ENCODE results near the gene DLAT.
"Not testable (repeated sequence)": the region's sequence is repeated elsewhere in the genome, so short reads cannot be mapped to it uniquely, and the experiment has no call there.

The DLAT gene

DNA sequence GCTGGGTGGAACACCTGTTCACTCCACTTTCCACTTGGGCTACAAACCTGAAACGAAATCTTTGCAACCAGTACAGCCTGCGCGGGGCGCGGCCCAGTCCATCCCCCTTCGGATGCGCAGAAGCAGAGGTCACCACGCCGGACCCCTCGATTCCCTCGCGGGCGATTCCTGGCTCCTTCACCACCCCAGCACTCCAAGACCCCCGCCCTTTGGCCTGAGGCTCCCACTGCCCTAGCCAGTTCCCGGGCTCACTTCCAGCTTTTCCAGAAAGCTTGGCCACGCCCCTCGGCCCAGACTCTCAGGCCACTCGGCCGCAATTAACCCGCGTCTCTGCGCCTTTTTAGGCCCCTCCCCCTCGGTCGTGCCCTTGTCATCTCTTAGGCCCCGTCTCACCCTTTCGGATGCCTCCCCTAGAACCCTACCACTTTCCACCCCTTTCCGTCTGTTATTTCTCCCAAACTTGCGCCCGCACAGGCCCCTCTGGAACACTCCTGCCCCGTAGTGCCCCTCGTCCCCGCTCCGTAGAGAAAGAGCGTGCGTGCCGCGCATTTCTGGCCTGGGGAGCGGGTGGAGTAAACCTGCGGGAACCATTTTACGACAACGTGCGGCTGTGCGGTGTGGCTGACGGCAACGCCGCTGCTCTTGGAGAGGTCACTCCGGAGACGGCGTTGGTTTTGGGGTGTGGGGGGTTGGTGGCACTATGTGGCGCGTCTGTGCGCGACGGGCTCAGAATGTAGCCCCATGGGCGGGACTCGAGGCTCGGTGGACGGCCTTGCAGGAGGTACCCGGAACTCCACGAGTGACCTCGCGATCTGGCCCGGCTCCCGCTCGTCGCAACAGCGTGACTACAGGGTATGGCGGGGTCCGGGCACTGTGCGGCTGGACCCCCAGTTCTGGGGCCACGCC lies at the start of gene DLAT:
TSS of gene DLAT (plus strand) at position 636 of the 906 bp plus-strand sequence. CDS start at position 701, 65 bp downstream.
- DNase-seq = peak; percentile 92

DNA sequence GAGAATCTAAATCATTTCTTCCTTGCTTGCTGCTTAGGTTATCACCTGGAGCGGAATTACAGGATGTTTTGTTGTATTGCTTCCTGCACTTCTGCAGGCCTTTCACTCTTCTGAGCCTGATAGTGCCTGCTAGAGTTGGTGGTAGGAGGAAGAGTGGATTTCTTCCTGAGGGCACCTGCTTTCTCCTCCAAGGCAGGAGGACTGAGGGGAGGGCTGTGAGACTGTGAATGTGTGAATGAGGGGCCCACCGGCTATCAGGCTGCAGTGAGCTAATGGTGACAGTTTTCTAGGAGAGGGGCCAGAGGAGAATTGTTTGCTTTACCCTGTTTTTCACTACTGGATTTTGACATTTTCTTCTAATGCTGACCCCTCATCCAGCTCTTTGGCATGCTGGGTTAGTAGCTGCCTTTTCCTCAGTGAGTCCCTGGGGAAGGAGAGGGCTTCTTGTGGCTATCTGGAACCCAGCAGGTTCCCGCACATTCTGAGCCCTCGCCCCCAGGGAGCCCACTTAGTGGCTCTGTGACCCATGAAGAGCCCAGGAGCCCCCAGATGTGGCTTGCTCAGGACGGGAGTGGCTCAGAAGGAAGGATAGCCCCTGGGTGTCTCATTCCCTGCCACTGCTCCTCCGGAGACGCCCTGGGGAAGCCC lies 49.0 kb upstream of the DLAT start:
- no peak for DNase-seq

DNA sequence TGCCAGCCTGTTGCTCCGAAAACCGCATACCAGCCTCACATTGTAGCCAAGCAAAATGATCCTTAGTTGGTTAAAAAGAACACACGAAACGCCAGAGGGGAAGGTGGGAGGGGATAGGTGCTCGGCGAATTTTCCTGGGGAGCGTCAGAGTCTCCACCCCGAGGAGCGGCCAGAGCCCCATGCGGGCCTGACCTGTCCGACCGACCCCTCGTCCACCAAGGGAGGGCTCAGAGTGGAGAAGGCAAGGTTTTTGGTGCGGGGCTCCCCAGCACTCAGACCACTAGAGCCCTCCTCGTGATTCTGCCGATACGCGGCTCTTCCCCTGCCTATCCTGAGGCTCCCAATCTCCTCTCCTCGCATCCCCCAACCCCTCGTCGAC lies 48.5 kb upstream of the DLAT start:
- no peak for DNase-seq

DNA sequence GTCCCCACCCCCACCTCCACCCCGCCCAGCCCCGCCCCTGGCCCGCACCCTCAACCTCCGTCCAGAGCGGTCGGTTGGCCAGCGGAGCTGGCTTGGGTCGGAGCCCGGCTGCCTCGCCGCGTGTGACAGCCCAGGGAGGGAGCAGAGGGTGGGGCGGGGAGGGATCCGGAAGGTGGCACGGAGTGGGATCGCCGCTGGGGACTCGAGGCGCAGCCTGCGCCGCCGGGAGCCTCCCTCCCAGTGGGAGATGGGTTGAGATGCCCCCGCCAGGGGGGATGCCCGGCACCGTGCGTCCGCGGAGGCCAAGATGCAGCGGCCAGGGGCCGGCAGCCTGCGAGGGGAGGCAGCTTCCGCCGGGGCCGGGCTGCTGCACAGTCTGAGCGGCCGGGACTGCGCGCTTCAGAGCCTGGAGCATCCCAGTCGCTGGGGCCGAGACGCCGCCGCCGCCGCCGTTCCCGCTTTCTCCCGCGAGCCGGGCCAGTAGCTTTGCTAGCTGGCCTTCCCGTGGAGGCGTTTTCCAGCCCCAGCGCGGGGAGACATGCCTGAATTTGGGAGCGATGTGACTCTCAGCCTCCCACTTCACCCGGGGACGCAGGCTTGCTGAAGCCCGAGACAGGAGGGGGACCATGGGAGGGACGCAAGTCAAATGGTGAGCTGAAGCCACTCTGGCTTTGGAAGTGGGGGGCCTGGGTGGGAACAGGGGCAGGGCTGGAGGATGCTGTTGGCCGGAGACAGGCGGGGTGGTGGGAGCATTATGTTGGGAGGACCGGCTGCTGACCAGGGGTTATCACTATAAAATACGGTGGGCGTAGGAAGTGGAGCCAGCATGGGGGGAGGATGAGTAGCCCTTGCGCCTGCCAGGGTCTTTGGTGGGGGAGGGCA lies 47.8 kb upstream of the DLAT start:
- DNase-seq = no peak

DNA sequence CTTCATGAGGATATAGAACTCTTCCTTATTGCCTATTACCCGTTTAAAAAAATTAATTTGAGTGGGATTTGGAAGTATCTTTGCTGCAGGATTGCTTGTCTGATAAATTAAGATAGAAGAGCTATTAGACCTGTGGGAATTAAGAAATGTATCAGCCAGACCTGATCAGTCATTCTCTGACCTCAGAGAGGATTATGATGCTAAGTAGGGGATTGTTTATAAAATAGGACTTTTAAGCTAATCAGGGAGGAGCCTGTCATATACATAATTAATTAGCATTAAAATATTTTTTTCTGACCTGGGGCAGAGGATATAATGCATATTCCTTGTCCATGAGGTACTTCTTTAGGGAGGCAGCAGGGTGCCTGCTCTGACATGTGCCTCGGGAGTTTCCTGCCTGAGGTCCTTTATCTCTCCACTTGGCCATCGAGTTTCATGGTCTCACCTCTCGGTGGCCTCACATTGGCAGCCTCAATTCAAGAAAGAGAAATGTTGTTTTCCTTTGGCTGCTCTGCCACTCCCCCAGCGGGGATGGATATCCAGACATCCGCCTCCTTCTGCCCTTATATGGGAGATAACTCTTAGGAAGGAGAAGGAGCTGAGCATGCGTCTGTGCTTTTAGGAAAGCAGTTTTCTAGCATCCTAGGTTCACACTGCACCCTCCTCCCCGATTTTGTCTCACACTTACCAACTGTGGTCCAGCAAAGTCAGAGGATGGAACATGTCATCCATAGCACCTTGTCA lies 47.0 kb upstream of the DLAT start:
- no peak for DNase-seq

DNA sequence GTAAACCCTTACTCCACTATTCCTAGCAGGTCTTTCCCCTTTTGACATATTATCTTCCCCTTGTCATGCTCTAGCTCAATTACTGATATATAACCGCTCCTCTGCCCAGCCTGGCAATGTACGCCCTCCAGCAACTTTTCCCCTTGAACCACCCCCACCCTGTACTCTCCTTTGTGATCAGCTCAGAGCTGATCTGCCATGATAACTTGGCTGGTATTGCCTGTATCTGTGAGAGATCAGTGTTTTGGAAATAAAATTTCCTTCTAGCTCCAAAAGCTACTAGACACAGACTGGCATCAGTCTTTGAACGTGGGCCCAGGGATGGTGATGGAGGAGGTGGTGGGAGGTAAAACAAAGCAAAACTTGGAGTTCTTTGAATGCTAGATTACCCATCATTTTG lies 45.1 kb upstream of the DLAT start:
- no peak for DNase-seq

DNA sequence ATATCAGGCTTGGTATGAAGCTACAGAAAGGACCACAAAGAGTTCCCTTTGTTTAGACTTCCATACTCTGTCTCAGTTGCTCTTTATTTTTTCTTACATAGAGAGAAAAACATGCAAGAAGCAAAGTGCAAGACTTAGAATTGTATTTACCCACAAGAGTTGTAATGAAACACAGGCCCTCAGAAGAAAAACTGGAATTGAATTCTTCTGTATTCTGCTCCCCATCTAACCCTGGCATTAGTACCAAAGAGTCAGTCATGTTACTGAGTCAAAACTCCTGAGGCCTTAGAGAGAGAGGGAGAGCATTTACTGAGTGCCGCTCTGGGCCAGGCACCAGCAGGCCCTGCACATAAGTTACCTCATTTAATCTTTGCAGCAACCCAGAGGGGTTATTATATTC lies 43.9 kb upstream of the DLAT start:
- no peak for DNase-seq

DNA sequence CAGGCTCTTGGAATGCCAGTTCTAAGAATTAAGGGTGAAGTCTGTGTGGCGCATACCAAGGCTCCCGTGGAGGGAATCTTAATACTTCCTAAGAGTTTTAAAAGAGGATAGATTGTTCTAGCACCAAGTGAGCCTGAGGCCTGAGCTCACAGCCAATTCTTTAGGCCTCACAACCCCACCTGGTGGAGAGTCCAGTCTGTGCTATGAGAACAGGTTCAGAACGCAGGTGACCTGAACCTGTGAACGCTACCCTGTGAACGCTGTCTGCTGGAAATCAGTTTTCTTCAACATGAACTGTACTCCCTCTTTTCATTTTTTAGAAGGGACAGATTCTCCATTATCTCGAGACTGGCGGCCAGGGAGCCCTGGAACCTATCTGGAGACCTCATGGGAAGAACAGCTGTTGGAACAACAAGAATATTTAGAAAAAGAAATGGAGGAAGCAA lies 43.2 kb upstream of the DLAT start:
- peak; percentile 68 for DNase-seq

DNA sequence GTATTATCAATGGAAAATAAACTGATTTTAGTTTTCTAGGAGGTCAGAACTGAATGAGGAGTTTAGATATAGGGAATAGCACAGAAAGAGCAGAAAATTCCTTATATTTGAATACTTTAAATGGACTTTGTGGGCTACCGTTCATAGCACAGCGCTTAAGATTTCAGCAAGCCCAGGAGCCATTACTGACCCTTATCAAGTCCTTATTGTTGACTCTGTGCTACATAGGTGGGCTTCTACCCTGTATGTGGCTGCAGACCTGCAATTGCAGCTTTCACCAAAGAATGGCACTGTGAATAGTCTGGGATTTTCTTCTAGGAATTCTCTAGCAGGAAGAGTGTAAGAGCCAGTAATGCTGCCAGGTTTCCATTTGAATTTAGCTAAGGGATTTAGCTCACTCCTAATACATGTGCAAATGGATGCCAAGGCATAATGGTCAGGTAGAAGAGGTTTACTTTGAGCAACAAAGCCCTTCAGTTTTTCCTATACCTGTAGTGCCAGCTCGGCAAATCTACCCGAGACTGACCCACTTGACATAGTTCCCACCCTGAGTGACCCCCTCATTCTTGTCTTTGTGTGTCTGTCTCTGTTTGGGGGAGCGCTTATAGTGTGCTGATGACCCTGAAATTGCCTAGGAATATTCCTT lies 42.5 kb upstream of the DLAT start:
- DNase-seq = no peak

DNA sequence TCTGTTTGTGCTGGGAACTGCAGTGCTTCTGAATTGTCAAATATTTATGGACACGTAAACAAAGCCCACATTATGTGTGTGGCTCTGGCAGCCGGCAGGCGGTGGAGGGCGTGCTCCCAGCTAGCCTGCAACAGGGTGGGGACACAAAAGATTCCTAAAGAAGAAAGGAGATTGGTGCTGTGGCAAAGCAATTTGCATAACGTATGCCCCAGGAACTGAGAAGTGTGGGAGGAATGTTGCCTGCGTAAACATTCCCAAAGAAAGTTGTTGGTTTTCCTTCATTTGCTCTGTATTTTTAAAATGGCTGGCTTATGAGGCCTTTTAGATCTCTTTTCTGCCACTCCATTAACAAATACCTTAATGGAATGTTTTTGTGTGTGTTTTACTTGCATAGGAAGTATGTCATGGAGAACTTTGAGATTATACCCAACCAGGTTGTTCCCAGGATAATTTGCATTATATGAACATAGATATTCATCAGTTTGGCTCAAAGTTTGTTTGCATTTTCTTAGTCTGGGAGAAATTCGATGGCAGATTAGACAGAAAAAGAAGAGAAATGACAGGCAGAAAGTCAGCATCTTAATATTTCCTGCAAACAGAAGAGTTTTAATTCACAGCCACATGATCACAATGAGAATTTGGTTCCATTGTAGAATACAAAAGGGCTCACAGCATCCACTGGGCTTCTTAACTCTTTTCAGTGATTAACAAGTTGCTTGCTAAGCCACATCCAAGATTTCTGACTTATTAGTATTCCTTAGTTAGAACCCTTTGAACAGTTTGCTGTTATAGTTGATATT lies 41.8 kb upstream of the DLAT start:
- DNase-seq = peak; percentile 42

DNA sequence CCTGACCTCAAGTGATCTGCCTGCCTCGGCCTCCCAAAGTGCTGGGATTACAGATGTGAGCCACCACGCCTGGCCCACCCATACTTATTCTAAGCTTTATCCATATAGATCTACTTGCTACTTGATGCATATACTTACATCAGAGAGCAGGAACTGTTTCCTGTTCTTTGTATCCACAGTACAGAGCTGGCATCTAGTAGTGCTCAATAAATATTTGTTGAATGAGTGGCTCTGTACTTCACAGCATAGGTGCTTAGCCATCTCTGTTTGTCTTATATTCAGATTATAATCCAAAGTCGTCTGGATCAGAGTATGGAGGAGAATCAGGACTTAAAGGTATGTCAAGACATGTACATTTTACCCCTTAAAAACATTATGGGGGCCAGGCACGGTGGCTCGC lies 38.6 kb upstream of the DLAT start:
- no peak for DNase-seq

DNA sequence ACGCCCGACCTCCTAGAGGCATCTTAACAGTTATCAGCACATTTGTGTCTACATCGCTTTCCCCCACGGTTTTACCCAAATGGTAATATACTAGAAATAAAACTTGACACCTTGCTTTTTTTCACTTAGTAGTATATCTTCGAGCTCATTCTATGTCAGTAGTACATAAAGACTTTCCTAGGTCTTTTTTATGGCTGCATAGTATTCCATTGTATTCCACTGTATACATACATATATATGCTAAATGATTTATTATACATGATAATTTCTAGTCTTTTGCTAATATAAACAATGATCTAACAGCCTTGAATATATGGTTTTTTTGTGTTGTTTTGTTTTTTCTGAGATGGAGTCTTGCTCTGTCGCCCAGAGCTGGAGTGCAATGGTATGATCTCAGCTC lies 34.8 kb upstream of the DLAT start:
- DNase-seq = no peak

DNA sequence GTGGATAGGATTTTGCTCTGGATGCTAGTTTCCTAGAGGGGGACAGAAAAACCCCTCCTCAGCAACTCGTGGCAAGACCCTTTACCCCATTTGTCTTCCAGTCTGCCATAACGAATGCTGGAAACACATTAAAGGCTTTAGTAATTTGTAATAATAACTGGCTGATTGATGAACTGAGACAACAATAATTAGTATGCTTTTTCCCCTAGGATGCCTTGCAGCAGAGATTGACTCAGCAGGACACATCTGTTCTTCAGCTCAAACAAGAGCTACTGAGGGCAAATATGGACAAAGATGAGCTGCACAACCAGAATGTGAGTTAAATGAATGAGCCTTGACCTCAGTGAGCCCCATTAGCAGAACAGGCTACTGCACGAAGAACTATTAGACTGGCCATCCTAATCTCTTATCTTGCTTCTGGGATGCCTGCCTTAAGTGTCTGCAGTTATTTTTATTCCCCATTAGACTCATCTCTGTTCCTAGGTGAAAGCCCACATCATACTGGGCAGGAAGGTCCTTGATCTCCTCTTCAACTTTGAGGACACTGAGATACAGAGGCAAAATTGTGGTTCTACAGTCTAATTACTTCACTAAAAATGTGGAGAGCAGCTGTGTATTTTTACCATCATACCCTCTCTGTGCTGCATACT lies 32.9 kb upstream of the DLAT start:
- no peak for DNase-seq

DNA sequence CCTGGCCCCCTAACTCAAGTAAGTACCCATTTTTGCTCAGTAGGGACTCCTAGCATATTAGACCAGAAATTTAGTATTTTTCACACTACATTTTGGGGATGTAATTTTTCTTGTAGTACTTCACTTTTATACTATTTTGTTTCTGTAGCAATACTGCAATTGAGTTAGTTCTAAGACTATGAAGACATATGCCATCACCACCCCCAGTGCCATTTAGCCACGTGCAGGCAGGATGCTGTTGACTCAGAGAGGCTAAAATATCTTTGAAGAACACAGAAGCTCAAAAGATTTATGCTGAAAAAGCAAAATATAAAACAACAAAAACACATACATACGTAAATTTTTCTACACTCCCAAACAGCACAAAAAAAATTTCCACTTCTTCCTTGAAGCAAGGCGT lies 29.1 kb upstream of the DLAT start:
- no peak for DNase-seq

DNA sequence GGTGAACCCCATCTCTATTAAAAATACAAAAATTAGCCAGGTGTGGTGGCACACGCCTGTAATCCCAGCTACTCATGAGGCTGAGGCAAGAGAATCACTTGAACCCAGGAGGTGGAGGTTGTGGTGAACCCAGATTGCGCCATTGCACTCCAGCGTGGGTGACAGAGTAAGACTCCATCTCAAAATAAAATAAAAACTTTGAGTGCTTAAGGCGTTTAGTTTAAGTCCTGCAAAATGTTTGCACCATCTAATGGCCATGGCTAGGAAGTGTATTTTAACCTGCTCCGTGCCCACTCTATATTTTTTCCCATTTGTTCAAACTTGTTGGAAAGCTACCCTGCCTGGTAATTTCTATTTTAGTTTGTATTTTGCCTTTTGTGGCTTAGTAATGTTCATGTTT lies 28.5 kb upstream of the DLAT start:
- DNase-seq = not testable (repeated sequence)

DNA sequence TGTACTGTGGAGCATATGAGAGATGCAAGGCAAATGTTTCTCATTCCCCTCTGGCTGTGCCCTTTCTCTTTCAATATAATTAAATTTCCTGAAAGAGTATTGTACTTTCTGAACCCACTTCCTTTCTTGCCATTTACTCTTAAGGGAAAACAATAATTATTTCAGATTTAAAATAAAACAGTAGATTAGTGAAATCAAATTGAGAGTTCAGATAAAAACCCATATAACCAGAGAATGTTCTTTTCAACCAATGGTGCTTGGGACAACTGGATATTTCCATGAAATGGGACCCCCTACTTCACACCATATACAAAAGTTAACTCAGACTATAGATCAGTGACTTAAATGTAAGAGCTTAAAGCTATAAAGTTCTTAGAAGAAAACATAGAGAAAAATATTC lies 26.1 kb upstream of the DLAT start:
- DNase-seq = no peak

DNA sequence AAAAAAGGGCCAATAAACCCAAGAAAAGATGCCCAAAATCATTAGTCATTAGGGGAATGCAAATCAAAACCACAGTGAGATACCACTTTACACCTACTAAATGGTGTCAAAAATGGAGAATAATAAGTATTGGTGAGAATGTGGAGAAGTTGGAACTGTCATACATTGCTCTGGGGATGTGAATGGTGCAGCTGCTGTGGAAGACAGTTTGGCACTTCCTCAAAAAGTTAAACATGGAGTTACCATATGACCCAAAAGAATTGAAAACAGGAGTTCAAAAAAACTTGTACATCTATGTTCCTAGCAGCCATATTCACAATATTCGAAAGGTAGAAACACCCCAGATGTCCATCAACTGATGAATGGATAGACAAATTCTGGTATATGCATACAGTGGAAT lies 24.5 kb upstream of the DLAT start:
- DNase-seq = no peak

DNA sequence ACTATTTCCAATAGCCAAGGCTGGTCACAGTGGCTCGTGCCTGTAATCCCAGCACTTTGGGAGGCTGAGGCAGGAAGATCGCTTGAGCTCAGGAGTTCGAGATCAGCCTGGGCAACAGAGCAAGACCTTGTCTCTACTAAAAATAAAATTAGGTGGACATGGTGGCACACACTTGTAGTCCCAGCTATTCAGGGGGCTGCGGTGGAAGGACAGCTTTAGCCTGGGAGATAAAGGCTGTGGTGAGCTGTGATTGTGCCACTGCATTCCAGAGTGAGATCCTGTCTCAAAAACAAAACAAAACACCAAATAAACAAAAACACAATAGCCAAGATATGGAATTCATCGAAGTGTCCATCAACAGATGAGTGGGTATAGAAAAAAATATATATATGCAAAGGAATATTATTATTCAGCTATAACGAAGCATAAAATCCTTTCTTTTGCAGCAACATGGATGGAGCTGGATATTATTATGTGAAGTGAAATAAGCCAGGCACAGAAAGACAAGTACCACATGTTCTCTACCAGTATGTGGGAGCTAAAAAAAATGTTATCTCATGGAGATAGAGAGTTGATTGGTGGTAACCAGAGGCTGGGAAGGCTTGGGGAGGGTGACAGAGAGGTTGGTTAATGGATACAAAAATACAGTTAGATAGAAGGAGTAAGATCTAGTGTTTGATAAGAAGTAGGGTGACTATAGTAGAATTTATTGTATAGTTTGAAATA lies 22.6 kb upstream of the DLAT start:
- DNase-seq = no peak

DNA sequence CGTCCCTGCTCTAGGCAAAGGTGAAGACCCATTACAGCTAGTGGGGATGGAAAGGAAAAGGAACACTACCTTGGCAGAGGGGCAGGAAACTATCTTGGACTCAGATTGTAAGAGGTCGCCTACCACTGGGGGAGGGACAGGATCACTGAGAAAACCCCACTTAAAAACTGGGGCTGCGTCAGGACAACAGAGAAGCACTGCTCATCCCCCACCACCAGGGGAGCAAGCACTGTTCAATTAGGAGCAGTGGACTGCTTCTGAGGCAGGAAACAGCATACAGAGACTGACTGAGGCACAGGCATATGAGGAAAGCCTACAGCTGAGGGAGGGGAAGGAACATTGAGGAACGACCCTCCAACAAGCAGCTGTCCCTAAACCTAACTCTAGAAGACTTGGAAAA lies 20.8 kb upstream of the DLAT start:
- no peak for DNase-seq
